Measurements from ENCODE around the gene CCNT2. TPM values are rescaled to one million over a fixed set of nuclear protein-coding genes. Genes with fewer than 3 reads are reported as not detected.

CCNT2 gene
- total and polyA plus RNA-seq, 4 donors: 6.0 to 33.0 (median 14.9) TPM

- Histone ChIP-seq H3K27ac (ENCODE audit: low read depth in 1 of 2, low read length in 2 of 2) (no peak overlapping the region), H3K9me3 (ENCODE audit: control insufficient read depth in 4 of 4, low read length in 3 of 4) (no peaks in the 10 kb centered on the region), H3K27me3 (ENCODE audit: control insufficient read depth in 4 of 4, insufficient read depth in 4 of 4, low read length in 3 of 4) (no peaks in the 10 kb centered on the region), H3K36me3 (ENCODE audit: control insufficient read depth in 4 of 4, insufficient read depth in 3 of 4, low read depth in 1 of 4, low read length in 3 of 4) (peaks cover 0 to 3% (median 1%) of the 10 kb centered on the region in 4 donors), H3K4me3 (ENCODE audit: low read depth in 1 of 3, low read length in 3 of 3) (no peak overlapping the region), H3K9ac (ENCODE audit: low read depth in 1 of 2, low read length in 2 of 2) (no peak overlapping the region), H3K4me1 (ENCODE audit: control insufficient read depth in 4 of 4, insufficient read depth in 4 of 4, low read length in 3 of 4) (no peaks in the 10 kb centered on the region)
- TF ChIP-seq RXRA (IDR thresholded peaks at IDR 0.05): no peak
- TF ChIP-seq REST (IDR thresholded peaks at IDR 0.05): no peak
- no peak for TF ChIP-seq FOXA1 (IDR thresholded peaks at IDR 0.05)
- no peak for TF ChIP-seq SP1 (IDR thresholded peaks at IDR 0.05)
- WGBS: 94% methylated on average over 1 of the region's 1 CpG
- DNase-seq (ENCODE audit: low spot score): no peak
These were observed 26.2 kb upstream of the CCNT2 start for GRCh38 chr2:134892282-134893035.

GRCh38 chr2:134897932-134898331, 20.7 kb upstream of the CCNT2 start:
- Histone ChIP-seq H3K4me1 (ENCODE audit: control insufficient read depth in 4 of 4, insufficient read depth in 4 of 4, low read length in 3 of 4) (peaks cover 1 to 15% (median 12%) of the 10 kb centered on the region in 4 donors), H3K9me3 (ENCODE audit: control insufficient read depth in 4 of 4, low read length in 3 of 4) (no peaks in the 10 kb centered on the region), H3K36me3 (ENCODE audit: control insufficient read depth in 4 of 4, insufficient read depth in 3 of 4, low read depth in 1 of 4, low read length in 3 of 4) (peaks cover 0 to 12% (median 12%) of the 10 kb centered on the region in 4 donors), H3K4me3 (ENCODE audit: low read depth in 1 of 3, low read length in 3 of 3) (no peak overlapping the region), H3K27ac (ENCODE audit: low read depth in 1 of 2, low read length in 2 of 2) (no peak overlapping the region), H3K9ac (ENCODE audit: low read depth in 1 of 2, low read length in 2 of 2) (no peak overlapping the region), H3K27me3 (ENCODE audit: control insufficient read depth in 4 of 4, insufficient read depth in 4 of 4, low read length in 3 of 4) (no peaks in the 10 kb centered on the region)
- DNase-seq (ENCODE audit: low spot score): no peak
- peak; percentile 67 to 74 for TF ChIP-seq RAD21 (IDR thresholded peaks at IDR 0.05)
- TF ChIP-seq CTCF (IDR thresholded peaks at IDR 0.05; ENCODE audit: low read depth, low read length, missing input control): peak; percentile 30
- no peak for TF ChIP-seq HNF4A (conservative IDR thresholded peaks at IDR 0.05)
- no peak for TF ChIP-seq EGR1 (IDR thresholded peaks at IDR 0.05; ENCODE audit: low read depth in 2 of 2)

GRCh38 chr2:134899204-134899603, 19.4 kb upstream of the CCNT2 start:
- Histone ChIP-seq H3K9me3 (ENCODE audit: control insufficient read depth in 4 of 4, low read length in 3 of 4) (no peaks in the 10 kb centered on the region), H3K9ac (ENCODE audit: low read depth in 1 of 2, low read length in 2 of 2) (no peak overlapping the region), H3K27me3 (ENCODE audit: control insufficient read depth in 4 of 4, insufficient read depth in 4 of 4, low read length in 3 of 4) (no peaks in the 10 kb centered on the region), H3K36me3 (ENCODE audit: control insufficient read depth in 4 of 4, insufficient read depth in 3 of 4, low read depth in 1 of 4, low read length in 3 of 4) (peaks cover 0 to 12% (median 12%) of the 10 kb centered on the region in 4 donors), H3K27ac (ENCODE audit: low read depth in 1 of 2, low read length in 2 of 2) (no peak overlapping the region), H3K4me3 (ENCODE audit: low read depth in 1 of 3, low read length in 3 of 3) (no peak overlapping the region), H3K4me1 (ENCODE audit: control insufficient read depth in 4 of 4, insufficient read depth in 4 of 4, low read length in 3 of 4) (peaks cover 1 to 15% (median 12%) of the 10 kb centered on the region in 4 donors)
- no peak for DNase-seq (ENCODE audit: low spot score)
- TF ChIP-seq FOXA1 (IDR thresholded peaks at IDR 0.05): no peak
- peak; percentile 38 to 47 for TF ChIP-seq GABPA (IDR thresholded peaks at IDR 0.05 in 1 of 2, conservative IDR thresholded peaks at IDR 0.05 in 1 of 2)
- TF ChIP-seq HNF4G (IDR thresholded peaks at IDR 0.05): no peak
- no peak for TF ChIP-seq YY1 (IDR thresholded peaks at IDR 0.05)
- no peak for TF ChIP-seq NR2F2 (IDR thresholded peaks at IDR 0.05)
- no peak for TF ChIP-seq RAD21 (IDR thresholded peaks at IDR 0.05)

Measured in liver (tissue), 9 donors.